GM15510 (cell line): ENCODE measurements around the gene SETD4.
A peak's percentile ranks its signal among the peaks of the same experiment; 100 is the strongest.

Experiments
- POLR2A ChIP-seq: IDR thresholded peaks from 3 replicates; pipeline ENCODE4 v1.6.1; 2011; ENCODE audit warnings: borderline replicate concordance; ENCODE audit not compliant: insufficient read length; ENCODE audit errors: extremely low read depth

The SETD4 gene

DNA sequence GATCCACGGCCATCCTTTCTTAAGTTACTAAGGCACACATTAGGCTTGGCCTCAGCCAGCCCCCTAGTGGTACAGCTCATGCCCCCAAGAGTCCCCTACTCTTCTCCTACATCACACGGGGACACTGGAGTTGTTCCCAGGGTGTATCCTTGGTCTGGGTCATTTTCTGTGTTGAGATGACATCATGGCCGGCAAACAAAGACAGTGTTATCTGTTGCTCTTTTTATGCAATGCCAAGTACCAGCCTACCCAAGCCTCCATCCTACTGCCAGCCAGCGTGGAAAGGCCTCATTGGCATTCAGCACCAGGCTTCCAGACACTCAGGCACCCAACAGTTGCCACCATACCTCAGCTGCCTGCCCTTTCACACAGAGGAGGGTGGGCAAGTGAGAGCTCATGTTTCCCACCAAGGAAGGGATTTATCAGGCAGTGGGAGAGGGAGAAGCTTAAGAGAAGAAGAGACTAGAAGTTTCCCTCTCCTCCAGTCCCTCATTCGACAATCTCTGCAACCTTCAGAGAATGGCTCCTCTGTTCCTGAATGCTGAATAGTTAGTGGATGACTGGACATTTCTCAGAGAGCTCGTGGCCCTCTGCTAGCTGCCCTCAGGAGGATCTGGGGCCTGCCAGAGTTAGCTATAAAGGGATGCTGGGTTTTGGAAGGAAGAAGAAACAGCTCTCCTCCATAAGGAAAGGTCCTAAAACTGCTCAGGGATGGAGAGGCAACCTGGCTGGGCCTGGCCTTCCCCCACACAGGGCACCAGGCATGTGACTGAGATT lies 27.2 kb upstream of the SETD4 start:
- TF ChIP-seq POLR2A: no peak

DNA sequence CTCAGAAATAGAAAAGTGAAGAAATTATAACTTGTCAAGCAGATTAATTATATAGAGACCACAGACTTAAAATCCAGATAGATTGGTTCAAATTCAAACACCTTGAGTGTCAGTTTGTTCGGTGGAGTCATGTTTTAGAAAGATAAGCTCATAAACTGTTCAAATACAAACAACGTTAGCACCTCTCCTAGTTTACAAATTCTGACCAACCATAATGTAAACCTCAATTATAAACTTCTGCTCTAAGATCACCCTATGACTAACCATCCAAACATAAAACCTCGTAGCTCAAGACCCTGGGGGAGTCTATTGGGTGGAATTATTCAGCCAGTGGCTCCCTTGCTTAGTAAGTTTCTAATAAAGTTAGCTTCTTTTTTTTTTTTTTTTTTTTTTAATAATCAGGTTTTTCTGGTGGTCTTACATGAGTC lies 21.9 kb upstream of the SETD4 start:
- TF ChIP-seq POLR2A: no peak

DNA sequence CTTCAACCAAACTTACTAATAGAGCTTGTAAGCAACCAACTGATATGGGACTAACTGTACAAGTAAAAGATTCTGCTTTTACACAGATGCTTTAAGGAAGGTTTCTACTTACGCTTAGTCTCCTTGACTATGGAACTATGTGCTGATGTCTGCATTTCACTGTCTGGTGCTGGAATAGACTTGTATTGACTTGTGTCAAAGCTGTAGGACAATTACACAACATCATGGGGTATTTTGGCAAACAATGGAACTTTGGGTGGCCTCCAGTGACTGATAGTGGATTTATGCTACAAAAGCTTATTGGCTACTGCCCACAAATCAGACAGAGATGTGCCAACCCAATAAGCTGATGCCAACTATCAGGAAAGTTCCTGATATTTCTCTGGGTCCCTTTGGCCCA lies 20.1 kb upstream of the SETD4 start:
- no peak for TF ChIP-seq POLR2A

DNA sequence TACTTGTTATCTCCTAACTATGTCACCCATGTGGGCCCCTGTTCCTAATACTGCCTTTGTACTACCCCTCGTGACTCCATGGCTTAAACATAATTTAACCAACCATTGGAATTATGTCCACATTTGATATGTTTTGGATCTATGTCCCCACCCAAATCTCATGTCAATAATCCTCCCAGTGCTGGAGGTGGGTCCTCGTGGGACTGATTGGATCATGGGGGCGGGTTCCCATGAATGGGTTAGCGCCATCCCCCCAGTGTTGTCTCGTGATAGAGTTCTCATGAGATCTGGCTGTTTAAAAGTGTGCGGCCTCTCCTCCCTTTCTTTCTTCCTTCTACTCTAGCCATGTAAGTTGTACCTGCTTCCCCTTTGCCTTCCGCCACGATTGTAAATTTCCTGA lies 19.3 kb upstream of the SETD4 start:
- no peak for TF ChIP-seq POLR2A

DNA sequence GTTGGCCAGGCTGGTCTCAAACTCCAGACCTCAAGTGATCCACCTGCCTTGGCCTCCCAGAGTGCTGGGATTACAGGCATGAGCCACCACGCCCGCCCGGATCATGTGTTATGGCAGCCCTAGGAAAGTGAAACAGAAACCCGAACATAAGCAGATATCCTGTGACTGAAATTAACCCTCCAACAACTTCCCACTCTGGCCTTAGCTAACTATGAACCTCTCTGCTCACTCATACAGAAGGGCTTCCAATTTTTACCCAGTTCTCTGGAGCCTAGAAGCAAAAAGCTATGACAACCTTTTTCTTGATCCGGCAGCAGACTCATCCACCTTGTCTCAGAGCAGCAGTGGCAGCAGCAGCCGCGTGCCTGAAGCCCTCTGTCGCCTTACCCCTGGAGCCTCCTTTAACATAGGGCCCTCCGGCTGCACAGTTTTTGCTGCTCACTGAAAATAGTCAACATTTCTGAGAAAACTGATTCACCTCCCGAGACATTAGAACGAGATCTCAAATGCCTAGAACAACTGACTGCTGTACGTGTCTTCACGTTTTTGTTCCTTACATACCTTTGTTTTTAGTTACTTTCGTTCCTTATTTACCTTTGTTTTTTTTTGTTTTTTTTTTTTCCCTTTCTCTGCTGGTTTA lies 18.8 kb upstream of the SETD4 start:
- TF ChIP-seq POLR2A: no peak

DNA sequence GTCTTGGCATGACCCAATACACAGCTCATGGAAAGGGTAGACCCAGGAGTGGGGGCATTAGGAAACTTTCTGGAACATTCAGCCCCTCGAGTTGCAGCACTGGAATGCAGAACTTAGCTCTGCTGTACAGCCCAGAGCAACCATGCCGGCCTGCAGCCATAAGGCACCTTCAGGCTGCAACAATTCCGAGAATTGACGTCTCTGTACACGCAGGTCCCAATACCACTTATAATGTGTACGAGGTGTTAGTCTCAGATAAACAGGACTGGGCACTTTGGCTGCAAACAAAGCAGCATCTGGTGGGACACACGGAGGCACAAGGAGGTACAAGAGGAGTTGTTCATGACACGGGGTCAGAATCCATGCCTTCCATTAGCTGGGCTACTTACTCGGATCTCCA lies 17.4 kb upstream of the SETD4 start:
- TF ChIP-seq POLR2A: no peak

DNA sequence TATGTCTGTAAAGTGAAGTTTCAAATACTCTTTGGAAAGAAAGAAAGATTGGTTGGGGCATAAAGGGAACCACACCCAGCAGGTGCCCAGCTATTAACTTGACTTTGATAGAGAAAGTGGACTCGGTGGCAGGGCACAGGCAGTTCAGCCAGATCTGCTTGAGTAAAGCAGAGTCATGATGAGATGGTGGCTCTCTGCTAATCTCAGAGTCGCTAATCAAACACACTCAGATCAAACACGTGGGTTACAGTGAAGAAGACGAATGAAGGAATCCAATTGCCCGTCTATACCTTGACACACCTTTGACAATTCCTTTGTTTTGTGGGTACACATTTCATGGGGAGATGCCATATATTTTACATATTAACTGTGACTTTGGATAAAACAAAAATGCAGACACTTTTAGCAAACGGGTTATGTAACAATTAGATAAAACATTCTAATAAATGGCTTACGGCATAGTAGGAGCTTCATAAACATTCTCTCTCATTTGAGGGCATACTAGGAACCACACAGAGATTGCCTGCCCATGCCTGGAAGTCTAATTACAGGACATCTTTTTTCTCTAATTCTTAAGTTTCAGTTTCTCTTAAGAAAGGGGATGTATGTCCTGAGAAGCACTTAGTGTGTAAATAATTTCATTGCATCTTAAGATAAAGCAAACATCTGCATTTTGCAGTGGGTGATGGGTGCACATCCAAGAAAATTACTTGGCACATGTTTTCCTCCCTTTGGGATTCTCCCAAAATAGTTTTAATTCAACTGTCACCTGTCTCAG lies 16.7 kb upstream of the SETD4 start:
- TF ChIP-seq POLR2A: no peak

DNA sequence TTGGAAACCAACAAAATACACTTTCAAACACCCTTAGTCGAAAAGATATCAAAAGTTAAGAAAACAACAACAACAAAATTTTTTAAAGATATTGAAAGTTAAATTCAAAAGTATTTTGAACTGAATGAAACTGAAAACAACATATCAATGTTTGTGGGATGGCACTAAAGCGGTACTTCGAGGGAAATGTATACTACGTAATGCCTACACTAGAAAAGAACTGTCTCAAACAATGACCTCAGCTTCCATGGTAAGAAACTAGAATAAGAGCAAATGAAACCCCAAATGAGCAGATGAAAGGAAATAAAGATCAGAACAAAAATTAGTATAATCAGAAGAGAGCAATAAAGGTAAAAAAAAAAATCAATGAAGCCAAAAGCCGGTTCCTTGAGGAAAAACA lies 15.6 kb upstream of the SETD4 start:
- TF ChIP-seq POLR2A: no peak

DNA sequence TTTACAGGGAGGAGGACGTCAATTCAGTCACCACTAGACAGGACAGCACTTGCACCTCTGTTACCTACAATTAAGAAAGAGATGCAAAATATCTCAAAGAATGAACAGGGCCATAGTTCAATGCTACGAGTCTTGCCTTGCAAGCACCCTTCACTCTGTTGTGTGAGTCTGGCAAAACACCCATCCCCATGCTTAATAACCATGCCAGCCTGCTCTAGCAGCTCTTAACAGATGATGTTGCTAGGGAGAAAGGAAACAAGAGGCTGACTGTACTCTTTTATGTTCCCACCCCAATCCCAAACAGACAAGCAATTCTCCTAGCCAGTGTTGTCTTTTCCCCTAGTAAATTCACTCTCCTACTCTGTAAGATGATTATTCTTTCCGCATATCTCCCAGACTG lies 14.8 kb upstream of the SETD4 start:
- no peak for TF ChIP-seq POLR2A

DNA sequence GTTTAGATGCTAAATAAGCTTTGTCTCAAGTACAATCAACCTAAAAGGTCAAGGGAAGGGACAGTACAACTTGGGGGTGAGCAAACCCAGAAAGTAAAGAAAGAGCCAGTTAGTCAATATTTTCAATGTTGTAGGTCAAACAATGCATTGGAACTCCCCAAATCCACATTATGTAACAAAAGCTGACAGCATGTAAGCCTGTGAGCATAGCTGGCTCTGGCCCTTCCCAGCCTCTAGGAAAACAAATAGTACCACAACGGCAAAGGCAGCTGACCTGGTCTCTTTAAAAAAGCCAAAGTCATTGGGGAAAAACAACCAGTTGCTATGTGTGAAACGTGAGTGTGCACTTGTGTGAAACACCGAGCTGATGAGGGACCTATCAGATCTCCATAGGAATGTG lies 12.9 kb upstream of the SETD4 start:
- no peak for TF ChIP-seq POLR2A

DNA sequence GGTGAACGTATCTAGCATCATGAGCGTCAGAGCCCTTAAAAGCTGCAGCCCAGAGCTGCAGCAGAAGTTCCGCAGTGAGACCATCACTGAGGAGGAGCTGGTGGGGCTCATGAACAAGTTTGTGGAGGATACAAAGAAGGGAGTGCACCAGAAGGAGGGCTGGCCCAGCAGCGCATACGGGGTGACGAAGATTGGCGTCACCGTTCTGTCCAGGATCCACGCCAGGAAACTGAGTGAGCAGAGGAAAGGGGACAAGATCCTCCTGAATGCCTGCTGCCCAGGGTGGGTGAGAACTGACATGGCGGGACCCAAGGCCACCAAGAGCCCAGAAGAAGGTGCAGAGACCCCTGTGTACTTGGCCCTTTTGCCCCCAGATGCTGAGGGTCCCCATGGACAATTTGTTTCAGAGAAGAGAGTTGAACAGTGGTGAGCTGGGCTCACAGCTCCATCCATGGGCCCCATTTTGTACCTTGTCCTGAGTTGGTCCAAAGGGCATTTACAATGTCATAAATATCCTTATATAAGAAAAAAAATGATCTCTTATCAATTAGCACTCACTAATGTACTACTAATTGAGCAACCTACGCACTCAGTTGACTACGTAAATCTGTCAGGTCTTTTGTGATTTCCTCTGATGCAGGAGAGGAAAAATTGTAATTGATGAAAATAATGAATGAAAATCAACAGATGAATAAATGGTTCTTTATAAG lies 12.3 kb upstream of the SETD4 start:
- no peak for TF ChIP-seq POLR2A

DNA sequence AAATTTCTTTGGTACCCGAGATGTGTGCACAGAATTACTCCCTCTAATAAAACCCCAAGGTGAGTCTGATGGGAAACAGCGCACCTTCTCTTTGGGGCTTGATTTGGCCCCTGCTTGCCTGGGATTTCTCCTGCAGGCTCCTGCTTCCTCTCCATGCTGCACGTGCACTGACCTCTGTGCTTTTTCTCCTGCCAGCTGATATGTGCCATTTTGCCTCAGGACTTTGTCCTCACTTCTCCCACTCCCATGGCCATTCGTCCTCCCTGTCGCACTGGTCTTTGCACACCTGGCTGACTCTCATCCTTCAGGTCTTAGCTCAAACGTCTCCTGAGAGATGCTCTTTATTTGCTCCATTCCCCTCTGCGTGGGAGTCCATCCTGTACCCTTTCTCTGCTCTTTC lies 10.7 kb upstream of the SETD4 start:
- no peak for TF ChIP-seq POLR2A

DNA sequence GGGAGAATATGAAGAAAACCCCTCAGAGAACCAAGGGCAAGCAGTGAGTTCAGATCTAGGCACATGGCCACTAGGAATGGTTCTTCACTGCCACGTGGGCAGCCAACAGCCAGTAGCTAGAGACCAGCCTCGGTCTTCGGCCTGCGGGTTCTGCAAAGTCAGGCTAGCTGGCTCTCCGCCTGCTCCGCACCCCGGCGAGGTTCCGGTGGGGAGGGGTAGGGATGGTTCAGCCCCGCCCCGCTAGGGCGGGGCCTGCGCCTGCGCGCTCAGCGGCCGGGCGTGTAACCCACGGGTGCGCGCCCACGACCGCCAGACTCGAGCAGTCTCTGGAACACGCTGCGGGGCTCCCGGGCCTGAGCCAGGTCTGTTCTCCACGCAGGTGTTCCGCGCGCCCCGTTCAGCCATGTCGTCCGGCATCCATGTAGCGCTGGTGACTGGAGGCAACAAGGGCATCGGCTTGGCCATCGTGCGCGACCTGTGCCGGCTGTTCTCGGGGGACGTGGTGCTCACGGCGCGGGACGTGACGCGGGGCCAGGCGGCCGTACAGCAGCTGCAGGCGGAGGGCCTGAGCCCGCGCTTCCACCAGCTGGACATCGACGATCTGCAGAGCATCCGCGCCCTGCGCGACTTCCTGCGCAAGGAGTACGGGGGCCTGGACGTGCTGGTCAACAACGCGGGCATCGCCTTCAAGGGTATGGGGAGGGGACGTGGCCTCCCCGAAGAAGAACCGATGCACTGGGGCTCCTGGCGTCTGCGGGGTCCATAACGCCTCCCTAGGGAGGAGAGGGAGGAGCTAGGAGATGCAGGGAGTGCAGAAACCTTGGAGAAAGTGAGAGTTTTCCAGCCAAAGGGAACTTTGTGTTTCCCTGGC lies 9.6 kb upstream of the SETD4 start, which contains the start of gene CBR1:
TSS of gene CBR1 (plus strand) at position 312 of the 871 bp plus-strand sequence. CDS start at position 404, 92 bp downstream.
- peak; percentile 89 for TF ChIP-seq POLR2A
